Lower leg skin (tissue), 3 donors: ENCODE measurements around the gene CDKL4.

Experiments
- CTCF ChIP-seq, 3 donors: fragments of 450-650 bp; IDR thresholded peaks; one replicate each; pipeline ENCODE4 v1.5.1; 2016; ENCODE audit warnings: antibody characterized with exemption in 3 of 3, mild to moderate bottlenecking in 3 of 3, moderate library complexity in 2 of 3
- POLR2A ChIP-seq, 2 donors: fragments of 450-650 bp; IDR thresholded peaks; one replicate each; pipeline ENCODE4 v1.6.1; 2016 to 2017; ENCODE audit warnings: antibody characterized with exemption in 2 of 2, mild to moderate bottlenecking in 1 of 2, moderate library complexity in 1 of 2

GRCh38 chr2:39164089-39164488, 79.7 kb downstream of the CDKL4 start:
- no peak for TF ChIP-seq CTCF (IDR thresholded peaks at IDR 0.05)
- TF ChIP-seq POLR2A (IDR thresholded peaks at IDR 0.05): no peak
